ENCODE measurements around the gene C3orf33.
A peak's percentile ranks its signal among the peaks of the same experiment; 100 is the strongest.

C3orf33 gene

DNA sequence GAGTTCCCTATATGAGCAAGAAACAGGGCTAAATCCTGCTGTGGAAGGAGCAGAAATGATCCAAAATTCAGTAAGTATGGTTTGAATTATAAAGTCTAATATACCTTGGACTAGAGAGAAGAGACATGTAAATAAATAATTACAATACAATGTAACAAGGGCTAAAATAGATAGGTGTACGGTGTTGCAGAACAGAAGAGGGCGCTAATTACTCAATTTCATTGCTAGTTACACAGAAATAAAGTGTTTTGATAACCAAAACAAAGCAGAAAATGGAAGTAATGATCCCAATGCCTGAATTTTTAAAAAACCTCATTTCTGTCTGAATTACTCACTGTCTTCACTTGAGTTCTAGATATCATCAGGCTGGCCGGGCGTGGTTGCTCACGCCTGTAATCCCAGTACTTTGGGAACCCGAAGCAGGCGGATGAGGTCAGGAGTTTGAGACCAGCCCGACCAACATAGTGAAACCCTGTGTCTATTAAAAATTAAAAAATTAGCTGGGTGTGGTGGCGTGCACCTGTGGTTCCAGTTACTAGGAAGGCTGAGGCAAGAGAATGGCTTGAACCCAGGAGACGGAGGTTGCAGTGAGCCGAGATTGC is 52.9 kb downstream of the C3orf33 start:
- Histone ChIP-seq H3K4me1 (ENCODE audit: control insufficient read depth in 1 of 2, insufficient read depth in 2 of 2, low read length in 2 of 2) (peaks cover 0 to 5% of the 10 kb centered on the region in 2 donors), H3K27me3 (ENCODE audit: control insufficient read depth in 1 of 2, insufficient read depth in 2 of 2, low read length in 2 of 2) (no peaks in the 10 kb centered on the region), H3K4me3 (ENCODE audit: low read depth in 1 of 2, low read length in 2 of 2) (no peak overlapping the region), H3K9me3 (ENCODE audit: control insufficient read depth in 1 of 2, low read length in 2 of 2) (no peaks in the 10 kb centered on the region), H3K9ac (ENCODE audit: low read depth in 1 of 2, low read length in 2 of 2) (no peak overlapping the region), H3K36me3 (ENCODE audit: control insufficient read depth in 1 of 2, insufficient read depth in 2 of 2, low read length in 2 of 2) (no peaks in the 10 kb centered on the region), H3K27ac (ENCODE audit: low read depth, low read length) (no peak overlapping the region)

- Histone ChIP-seq H3K9ac (ENCODE audit: low read depth in 1 of 2, low read length in 2 of 2) (no peak overlapping the region), H3K36me3 (ENCODE audit: control insufficient read depth in 1 of 2, insufficient read depth in 2 of 2, low read length in 2 of 2) (no peaks in the 10 kb centered on the region), H3K4me3 (ENCODE audit: low read depth in 1 of 2, low read length in 2 of 2) (no peak overlapping the region), H3K9me3 (ENCODE audit: control insufficient read depth in 1 of 2, low read length in 2 of 2) (no peaks in the 10 kb centered on the region), H3K27ac (ENCODE audit: low read depth, low read length) (no peak overlapping the region), H3K4me1 (ENCODE audit: control insufficient read depth in 1 of 2, insufficient read depth in 2 of 2, low read length in 2 of 2) (peaks cover 7 to 9% of the 10 kb centered on the region in 2 donors), H3K27me3 (ENCODE audit: control insufficient read depth in 1 of 2, insufficient read depth in 2 of 2, low read length in 2 of 2) (no peaks in the 10 kb centered on the region)
These were observed 57.3 kb downstream of the C3orf33 start for GRCh38 chr3:155748611-155749365.

DNA sequence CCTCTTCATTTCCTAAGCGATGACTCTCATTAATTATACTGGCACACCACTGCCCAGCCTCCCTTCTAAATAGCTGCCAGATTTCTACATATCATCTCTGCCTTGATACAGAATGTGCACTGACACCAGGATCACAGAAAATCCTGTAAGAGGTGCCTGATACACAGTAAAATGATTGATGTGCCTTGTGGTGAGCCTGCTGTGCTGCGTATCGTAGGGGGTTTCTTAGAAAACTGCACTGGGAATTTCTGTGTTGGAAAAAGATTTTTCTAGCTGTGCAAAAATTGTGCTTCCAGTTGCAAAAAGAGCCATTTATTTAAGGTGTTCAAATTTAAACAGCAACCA is 58.2 kb downstream of the C3orf33 start:
- Histone ChIP-seq H3K36me3 (ENCODE audit: control insufficient read depth in 1 of 2, insufficient read depth in 2 of 2, low read length in 2 of 2) (no peaks in the 10 kb centered on the region), H3K27me3 (ENCODE audit: control insufficient read depth in 1 of 2, insufficient read depth in 2 of 2, low read length in 2 of 2) (no peaks in the 10 kb centered on the region), H3K4me1 (ENCODE audit: control insufficient read depth in 1 of 2, insufficient read depth in 2 of 2, low read length in 2 of 2) (peaks cover 7 to 9% of the 10 kb centered on the region in 2 donors), H3K4me3 (ENCODE audit: low read depth in 1 of 2, low read length in 2 of 2) (no peak overlapping the region), H3K9ac (ENCODE audit: low read depth in 1 of 2, low read length in 2 of 2) (no peak overlapping the region), H3K27ac (ENCODE audit: low read depth, low read length) (no peak overlapping the region), H3K9me3 (ENCODE audit: control insufficient read depth in 1 of 2, low read length in 2 of 2) (no peaks in the 10 kb centered on the region)

DNA sequence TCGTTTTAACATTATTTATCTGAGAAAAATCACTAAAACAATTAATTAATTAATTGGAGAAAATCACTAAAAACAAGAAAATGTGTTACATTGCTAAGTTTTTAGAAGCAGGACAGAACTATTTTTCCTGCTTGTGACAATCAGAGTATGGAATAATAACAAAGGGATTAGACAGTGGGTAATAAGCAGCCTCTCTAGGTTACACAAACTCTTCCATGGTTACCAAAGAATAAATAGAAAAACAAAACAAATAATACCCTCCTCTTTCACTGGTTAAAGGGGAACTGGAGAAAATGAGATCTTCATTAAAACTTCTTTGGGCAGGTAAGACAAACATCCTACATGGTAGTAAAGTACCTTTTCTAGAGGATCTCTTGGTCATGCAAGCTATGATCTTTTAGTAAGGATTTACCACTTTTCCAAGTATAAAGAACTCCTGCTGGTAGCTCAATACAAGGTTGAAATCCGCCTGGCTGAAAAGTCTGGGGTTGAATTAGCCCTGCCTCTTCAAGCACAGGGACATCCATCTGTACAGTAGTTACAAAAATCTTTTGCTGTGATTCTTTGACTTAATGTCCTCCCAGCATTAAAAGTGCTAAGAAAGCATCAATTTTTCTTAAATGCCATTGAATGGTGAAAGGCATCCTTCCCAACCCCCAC is 58.7 kb downstream of the C3orf33 start:
- peaks cover 7 to 9% of the 10 kb centered on the region in 2 donors for H3K4me1 ChIP-seq (ENCODE audit: control insufficient read depth in 1 of 2, insufficient read depth in 2 of 2, low read length in 2 of 2)
- H3K9me3 ChIP-seq (ENCODE audit: control insufficient read depth in 1 of 2, low read length in 2 of 2) = no peaks in the 10 kb centered on the region
- no peak overlapping the region for H3K27ac ChIP-seq (ENCODE audit: low read depth, low read length)
- H3K9ac ChIP-seq (ENCODE audit: low read depth in 1 of 2, low read length in 2 of 2) = no peak overlapping the region
- no peaks in the 10 kb centered on the region for H3K27me3 ChIP-seq (ENCODE audit: control insufficient read depth in 1 of 2, insufficient read depth in 2 of 2, low read length in 2 of 2)
- H3K36me3 ChIP-seq (ENCODE audit: control insufficient read depth in 1 of 2, insufficient read depth in 2 of 2, low read length in 2 of 2) = no peaks in the 10 kb centered on the region
- H3K4me3 ChIP-seq (ENCODE audit: low read depth in 1 of 2, low read length in 2 of 2) = no peak overlapping the region

DNA sequence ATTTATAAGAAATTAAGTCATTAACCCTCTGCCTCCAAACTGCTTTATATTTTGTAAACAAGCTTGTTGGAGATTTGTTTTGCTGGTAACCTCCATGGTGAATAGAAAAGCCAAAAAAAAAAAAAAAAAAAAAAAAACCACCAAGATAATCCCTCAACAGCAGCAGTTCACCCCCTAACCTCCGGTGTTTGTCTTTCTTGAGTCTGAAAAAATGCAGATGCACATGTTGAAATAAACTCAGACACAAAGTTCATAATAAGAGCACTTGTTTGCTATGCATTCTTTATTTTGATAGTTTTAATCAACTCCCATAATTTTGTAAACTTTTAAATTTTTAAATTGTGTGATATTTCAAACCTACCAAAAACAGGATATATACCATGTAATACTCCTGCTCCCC is 59.4 kb downstream of the C3orf33 start:
- Histone ChIP-seq H3K4me1 (ENCODE audit: control insufficient read depth in 1 of 2, insufficient read depth in 2 of 2, low read length in 2 of 2) (peaks cover 7 to 12% of the 10 kb centered on the region in 2 donors), H3K4me3 (ENCODE audit: low read depth in 1 of 2, low read length in 2 of 2) (no peak overlapping the region), H3K27ac (ENCODE audit: low read depth, low read length) (no peak overlapping the region), H3K9ac (ENCODE audit: low read depth in 1 of 2, low read length in 2 of 2) (no peak overlapping the region), H3K36me3 (ENCODE audit: control insufficient read depth in 1 of 2, insufficient read depth in 2 of 2, low read length in 2 of 2) (no peaks in the 10 kb centered on the region), H3K9me3 (ENCODE audit: control insufficient read depth in 1 of 2, low read length in 2 of 2) (no peaks in the 10 kb centered on the region), H3K27me3 (ENCODE audit: control insufficient read depth in 1 of 2, insufficient read depth in 2 of 2, low read length in 2 of 2) (no peaks in the 10 kb centered on the region)

DNA sequence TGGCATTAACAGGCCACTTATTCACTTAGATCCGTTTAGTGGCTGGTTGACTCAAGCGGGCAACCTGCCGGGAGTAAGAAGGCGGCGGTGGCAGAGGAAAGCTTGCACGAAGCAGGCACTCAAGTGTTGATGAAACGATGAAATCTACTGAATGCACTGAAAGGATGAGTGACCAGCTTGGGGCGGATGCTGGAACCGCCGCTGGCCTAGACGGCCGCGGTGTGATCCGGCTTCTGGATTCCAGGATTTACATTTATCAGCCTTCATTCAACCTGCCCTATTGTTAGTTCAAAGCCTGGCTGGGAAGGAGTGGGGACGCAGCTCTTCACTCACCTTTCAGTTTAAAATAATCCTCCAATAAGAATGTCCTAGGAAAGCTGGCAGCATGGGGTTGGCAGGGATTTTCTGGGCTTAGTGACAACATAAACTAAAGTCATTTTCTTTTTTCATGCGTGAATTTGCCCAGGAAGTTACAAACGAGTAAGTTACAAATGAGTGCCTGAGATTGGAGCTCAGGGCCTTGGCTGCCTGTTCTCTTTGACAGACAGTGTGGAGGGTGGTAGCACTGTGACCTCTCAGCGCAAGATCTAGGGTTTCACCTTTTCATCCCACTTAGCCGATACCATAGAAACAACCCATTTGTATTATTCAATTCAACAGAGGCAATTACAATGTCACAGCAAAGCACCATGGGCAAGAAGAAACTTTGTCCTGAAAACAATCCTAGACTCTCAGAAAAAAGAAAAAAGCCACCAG is 60.1 kb downstream of the C3orf33 start:
- H3K4me3 ChIP-seq (ENCODE audit: low read depth in 1 of 2, low read length in 2 of 2) = peak overlapping the region; percentile 50 to 87
- H3K9ac ChIP-seq (ENCODE audit: low read depth in 1 of 2, low read length in 2 of 2) = no peak overlapping the region
- H3K9me3 ChIP-seq (ENCODE audit: control insufficient read depth in 1 of 2, low read length in 2 of 2) = no peaks in the 10 kb centered on the region
- no peaks in the 10 kb centered on the region for H3K27me3 ChIP-seq (ENCODE audit: control insufficient read depth in 1 of 2, insufficient read depth in 2 of 2, low read length in 2 of 2)
- peaks cover 7 to 12% of the 10 kb centered on the region in 2 donors for H3K4me1 ChIP-seq (ENCODE audit: control insufficient read depth in 1 of 2, insufficient read depth in 2 of 2, low read length in 2 of 2)
- no peaks in the 10 kb centered on the region for H3K36me3 ChIP-seq (ENCODE audit: control insufficient read depth in 1 of 2, insufficient read depth in 2 of 2, low read length in 2 of 2)
- H3K27ac ChIP-seq (ENCODE audit: low read depth, low read length) = no peak overlapping the region

DNA sequence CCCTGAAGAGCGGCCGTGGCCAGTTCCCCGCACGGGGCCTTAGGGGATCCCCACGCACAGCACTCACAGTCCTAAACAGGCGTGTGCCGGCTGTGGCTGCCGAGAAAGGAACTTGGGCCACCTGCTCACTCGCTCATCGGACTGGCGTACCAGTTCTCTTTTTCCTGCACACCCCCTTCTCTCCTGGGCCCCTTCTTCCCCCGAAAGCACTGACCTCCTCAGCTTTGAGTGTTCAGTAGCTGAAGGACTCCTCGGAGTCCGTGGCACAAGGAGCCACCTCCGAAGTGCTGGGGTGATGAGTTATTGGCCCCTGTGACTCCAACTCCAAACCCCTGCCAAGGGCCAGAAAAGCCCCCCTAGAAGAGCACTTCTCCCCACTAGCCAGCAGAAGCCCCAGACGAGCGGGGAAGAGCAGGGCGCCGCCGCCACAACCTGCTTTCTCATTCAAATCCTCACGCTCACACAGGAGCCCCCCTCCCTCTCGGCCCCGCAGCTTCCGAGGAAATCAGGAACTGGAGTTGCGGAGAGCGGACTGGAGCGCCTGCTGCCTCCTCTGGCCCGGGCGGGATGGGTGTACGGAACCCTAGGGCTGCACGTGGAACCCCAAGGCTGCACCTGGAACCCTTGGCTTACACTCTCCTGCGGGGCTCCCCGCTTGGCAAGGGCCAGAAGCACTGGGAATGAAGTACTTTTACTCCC is 61.3 kb downstream of the C3orf33 start, which contains the start of gene PLCH1:
Gene PLCH1, minus strand, starts transcription at position 446 of the 699 bp plus-strand sequence. CDS start 40,847 bp downstream, outside the sequence.
- Histone ChIP-seq H3K4me3 (ENCODE audit: low read depth in 1 of 2, low read length in 2 of 2) (peak within 1 kb of the TSS; percentile 79 to 87), H3K36me3 (ENCODE audit: control insufficient read depth in 1 of 2, insufficient read depth in 2 of 2, low read length in 2 of 2) (no peaks in the 10 kb centered on the region), H3K9ac (ENCODE audit: low read depth in 1 of 2, low read length in 2 of 2) (peak within 1 kb of the TSS; percentile 70 to 80), H3K9me3 (ENCODE audit: control insufficient read depth in 1 of 2, low read length in 2 of 2) (no peaks in the 10 kb centered on the region), H3K27me3 (ENCODE audit: control insufficient read depth in 1 of 2, insufficient read depth in 2 of 2, low read length in 2 of 2) (no peaks in the 10 kb centered on the region), H3K4me1 (ENCODE audit: control insufficient read depth in 1 of 2, insufficient read depth in 2 of 2, low read length in 2 of 2) (peaks cover 7 to 12% of the 10 kb centered on the region in 2 donors), H3K27ac (ENCODE audit: low read depth, low read length) (no peak within 1 kb of the TSS)

GRCh38 chr3:155744010-155744625 is 62.0 kb downstream of the C3orf33 start:
- Histone ChIP-seq H3K4me3 (ENCODE audit: low read depth in 1 of 2, low read length in 2 of 2) (peak overlapping the region; percentile 79 to 87), H3K27me3 (ENCODE audit: control insufficient read depth in 1 of 2, insufficient read depth in 2 of 2, low read length in 2 of 2) (no peaks in the 10 kb centered on the region), H3K27ac (ENCODE audit: low read depth, low read length) (no peak overlapping the region), H3K9me3 (ENCODE audit: control insufficient read depth in 1 of 2, low read length in 2 of 2) (no peaks in the 10 kb centered on the region), H3K36me3 (ENCODE audit: control insufficient read depth in 1 of 2, insufficient read depth in 2 of 2, low read length in 2 of 2) (no peaks in the 10 kb centered on the region), H3K4me1 (ENCODE audit: control insufficient read depth in 1 of 2, insufficient read depth in 2 of 2, low read length in 2 of 2) (peaks cover 7 to 11% of the 10 kb centered on the region in 2 donors), H3K9ac (ENCODE audit: low read depth in 1 of 2, low read length in 2 of 2) (peak overlapping the region; percentile 70 to 80)

DNA sequence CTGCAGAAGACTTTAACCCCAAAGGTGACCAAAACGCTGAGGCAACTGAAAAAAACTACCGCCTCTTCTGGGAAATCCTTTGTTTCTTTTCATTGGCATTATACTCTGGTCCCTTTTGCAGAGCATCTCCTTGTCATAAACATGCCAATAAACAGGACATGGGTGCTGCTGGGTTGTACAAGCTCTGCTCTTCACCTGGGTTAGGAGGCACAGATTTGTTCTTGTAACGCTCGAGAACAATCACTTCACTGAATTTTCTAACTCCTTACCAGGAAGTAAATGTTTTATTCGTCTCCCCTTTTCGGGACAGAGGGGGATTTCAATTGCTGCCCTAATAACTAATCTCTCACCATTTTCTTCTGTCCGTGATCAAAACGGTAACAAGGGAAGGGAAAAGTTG is 62.5 kb downstream of the C3orf33 start:
- H3K36me3 ChIP-seq (ENCODE audit: control insufficient read depth in 1 of 2, insufficient read depth in 2 of 2, low read length in 2 of 2) = no peaks in the 10 kb centered on the region
- peak overlapping the region; percentile 79 to 87 for H3K4me3 ChIP-seq (ENCODE audit: low read depth in 1 of 2, low read length in 2 of 2)
- H3K27ac ChIP-seq (ENCODE audit: low read depth, low read length) = no peak overlapping the region
- no peaks in the 10 kb centered on the region for H3K9me3 ChIP-seq (ENCODE audit: control insufficient read depth in 1 of 2, low read length in 2 of 2)
- H3K9ac ChIP-seq (ENCODE audit: low read depth in 1 of 2, low read length in 2 of 2) = peak overlapping the region; percentile 70 to 80
- peaks cover 7 to 10% of the 10 kb centered on the region in 2 donors for H3K4me1 ChIP-seq (ENCODE audit: control insufficient read depth in 1 of 2, insufficient read depth in 2 of 2, low read length in 2 of 2)
- H3K27me3 ChIP-seq (ENCODE audit: control insufficient read depth in 1 of 2, insufficient read depth in 2 of 2, low read length in 2 of 2) = no peaks in the 10 kb centered on the region

All from duodenal mucosa (tissue), 2 donors.